T-helper 1 cell treated with Interleukin-12 subunit alpha and Interleukin-12 subunit beta and Interleukin-4 antibody, amounts not matched to agents 30 μg/mL and 1 μg/mL, for 36 hours (primary cell): ENCODE results near the gene DMC1.

Experiments used
- H3K27ac Mint-ChIP-seq: one replicate; pipeline ENCODE4 v1.8.0; 2021; ENCODE audit warnings: mild to moderate bottlenecking, mixed read lengths
- H3K27me3 Mint-ChIP-seq: one replicate; pipeline ENCODE4 v1.8.0; 2021; ENCODE audit warnings: low read depth, mixed read lengths
- H3K36me3 Mint-ChIP-seq: one replicate; pipeline ENCODE4 v1.8.0; 2021; ENCODE audit warnings: low read depth, mixed read lengths
- H3K4me1 Mint-ChIP-seq: one replicate; pipeline ENCODE4 v1.8.0; 2021; ENCODE audit warnings: low read depth, mixed read lengths
- H3K4me3 Mint-ChIP-seq: one replicate; pipeline ENCODE4 v1.8.0; 2021; ENCODE audit warnings: mild to moderate bottlenecking, moderate library complexity, mixed read lengths
- H3K9me3 Mint-ChIP-seq: one replicate; pipeline ENCODE4 v1.8.0; 2021; ENCODE audit warnings: mixed read lengths

DMC1 gene

GRCh38 chr22:38524429-38524828 lies 45.6 kb downstream of the DMC1 start:
- H3K36me3 Mint-ChIP-seq = peaks cover 2% of the 10 kb centered on the region
- H3K4me1 Mint-ChIP-seq = peaks cover 2% of the 10 kb centered on the region
- no peak overlapping the region for H3K4me3 Mint-ChIP-seq
- H3K27ac Mint-ChIP-seq = no peak overlapping the region
- H3K9me3 Mint-ChIP-seq = no peaks in the 10 kb centered on the region
- no peaks in the 10 kb centered on the region for H3K27me3 Mint-ChIP-seq

- no peak overlapping the region for H3K4me3 Mint-ChIP-seq
Observed at GRCh38 chr22:38523479-38523878, 46.5 kb downstream of the DMC1 start.

GRCh38 chr22:38523029-38523428 lies 47.0 kb downstream of the DMC1 start:
- Mint-ChIP-seq H3K4me3 (no peak overlapping the region), H3K9me3 (no peaks in the 10 kb centered on the region), H3K27ac (no peak overlapping the region), H3K4me1 (peaks cover 2% of the 10 kb centered on the region), H3K27me3 (no peaks in the 10 kb centered on the region), H3K36me3 (no peaks in the 10 kb centered on the region)

More at GRCh38 chr22:38523479-38523878, 46.5 kb downstream of the DMC1 start:
- Mint-ChIP-seq H3K27me3 (no peaks in the 10 kb centered on the region), H3K27ac (no peak overlapping the region), H3K36me3 (no peaks in the 10 kb centered on the region), H3K4me1 (peaks cover 2% of the 10 kb centered on the region), H3K9me3 (no peaks in the 10 kb centered on the region)

GRCh38 chr22:38519453-38520250 lies 50.3 kb downstream of the DMC1 start:
- Mint-ChIP-seq H3K27ac (no peak overlapping the region), H3K4me3 (no peak overlapping the region), H3K9me3 (no peaks in the 10 kb centered on the region), H3K4me1 (peaks cover 2% of the 10 kb centered on the region), H3K27me3 (no peaks in the 10 kb centered on the region), H3K36me3 (no peaks in the 10 kb centered on the region)

GRCh38 chr22:38518620-38519019 lies 51.4 kb downstream of the DMC1 start:
- Mint-ChIP-seq H3K4me3 (no peak overlapping the region), H3K27ac (no peak overlapping the region), H3K36me3 (no peaks in the 10 kb centered on the region), H3K4me1 (no peaks in the 10 kb centered on the region), H3K27me3 (no peaks in the 10 kb centered on the region), H3K9me3 (no peaks in the 10 kb centered on the region)

- Mint-ChIP-seq H3K27ac (no peak overlapping the region), H3K9me3 (no peaks in the 10 kb centered on the region), H3K4me3 (no peak overlapping the region), H3K36me3 (peaks cover 1% of the 10 kb centered on the region), H3K4me1 (peaks cover 8% of the 10 kb centered on the region), H3K27me3 (no peaks in the 10 kb centered on the region)
Observed at GRCh38 chr22:38513063-38513462, 56.9 kb downstream of the DMC1 start.

GRCh38 chr22:38510416-38510970 lies 59.5 kb downstream of the DMC1 start:
- Mint-ChIP-seq H3K36me3 (peaks cover 11% of the 10 kb centered on the region), H3K27ac (no peak overlapping the region), H3K4me1 (peaks cover 15% of the 10 kb centered on the region), H3K27me3 (no peaks in the 10 kb centered on the region), H3K9me3 (no peaks in the 10 kb centered on the region), H3K4me3 (no peak overlapping the region)

- Mint-ChIP-seq H3K27ac (peak within 1 kb of the TSS; percentile 100), H3K36me3 (peaks cover 46% of the 10 kb centered on the region), H3K9me3 (no peaks in the 10 kb centered on the region), H3K4me1 (peaks cover 33% of the 10 kb centered on the region), H3K4me3 (peak within 1 kb of the TSS; percentile 98), H3K27me3 (no peaks in the 10 kb centered on the region)
Observed at GRCh38 chr22:38506118-38506962, 63.6 kb downstream of the DMC1 start, which contains the start of gene DDX17. TSS of gene DDX17 (minus strand) at chr22:38506311.

- Mint-ChIP-seq H3K4me3 (peak overlapping the region; percentile 98), H3K27me3 (no peaks in the 10 kb centered on the region), H3K27ac (peak overlapping the region; percentile 100), H3K9me3 (no peaks in the 10 kb centered on the region), H3K4me1 (peaks cover 36% of the 10 kb centered on the region), H3K36me3 (peaks cover 51% of the 10 kb centered on the region)
Observed at GRCh38 chr22:38505541-38506117, 64.4 kb downstream of the DMC1 start.

GRCh38 chr22:38504731-38505540 lies 65.0 kb downstream of the DMC1 start:
- no peaks in the 10 kb centered on the region for H3K9me3 Mint-ChIP-seq
- peak overlapping the region; percentile 95 for H3K4me3 Mint-ChIP-seq
- peaks cover 39% of the 10 kb centered on the region for H3K4me1 Mint-ChIP-seq
- H3K27me3 Mint-ChIP-seq = no peaks in the 10 kb centered on the region
- H3K27ac Mint-ChIP-seq = peak overlapping the region; percentile 98
- peaks cover 54% of the 10 kb centered on the region for H3K36me3 Mint-ChIP-seq

GRCh38 chr22:38503021-38503420 lies 67.0 kb downstream of the DMC1 start:
- Mint-ChIP-seq H3K27ac (peak overlapping the region; percentile 69), H3K4me1 (peaks cover 48% of the 10 kb centered on the region), H3K27me3 (no peaks in the 10 kb centered on the region), H3K36me3 (peaks cover 67% of the 10 kb centered on the region), H3K4me3 (peak overlapping the region; percentile 95), H3K9me3 (no peaks in the 10 kb centered on the region)

- H3K27ac Mint-ChIP-seq = no peak overlapping the region
Observed at GRCh38 chr22:38501797-38502672, 67.9 kb downstream of the DMC1 start.

GRCh38 chr22:38497869-38498268 lies 72.1 kb downstream of the DMC1 start:
- H3K9me3 Mint-ChIP-seq = no peaks in the 10 kb centered on the region
- H3K4me3 Mint-ChIP-seq = no peak overlapping the region
- H3K27ac Mint-ChIP-seq = no peak overlapping the region
- H3K4me1 Mint-ChIP-seq = peaks cover 47% of the 10 kb centered on the region
- H3K36me3 Mint-ChIP-seq = peaks cover 67% of the 10 kb centered on the region
- H3K27me3 Mint-ChIP-seq = no peaks in the 10 kb centered on the region

More at GRCh38 chr22:38501797-38502672, 67.9 kb downstream of the DMC1 start:
- Mint-ChIP-seq H3K4me3 (peak overlapping the region; percentile 95), H3K4me1 (peaks cover 51% of the 10 kb centered on the region), H3K27me3 (no peaks in the 10 kb centered on the region), H3K9me3 (no peaks in the 10 kb centered on the region), H3K36me3 (peaks cover 71% of the 10 kb centered on the region)
